PFSK-1 (cell line): ENCODE results near the gene TXNDC15.

ENCODE experiments used
- FOXP2 ChIP-seq: optimal IDR thresholded peaks from 2 replicates; pipeline ENCODE3; 2011; ENCODE audit warnings: borderline replicate concordance, control low read depth, inconsistent platforms; ENCODE audit not compliant: insufficient read depth; ENCODE audit errors: extremely low read length, extremely low read depth
- POLR2AphosphoS5 ChIP-seq: IDR thresholded peaks from 2 replicates; pipeline ENCODE4 v1.6.1; 2012; ENCODE audit warnings: low read depth, mild to moderate bottlenecking, control low read depth, low read length, moderate library complexity
- SIN3A ChIP-seq: IDR thresholded peaks from 2 replicates; pipeline ENCODE4 v1.6.1; 2012; ENCODE audit warnings: mild to moderate bottlenecking, low read length, moderate library complexity, borderline replicate concordance; ENCODE audit not compliant: insufficient read depth
- TAF1 ChIP-seq: IDR thresholded peaks from 2 replicates; pipeline ENCODE4 v1.6.1; 2012; ENCODE audit warnings: low read length, control low read depth, borderline replicate concordance; ENCODE audit not compliant: insufficient read depth
- TF ChIP-seq, protein P1 (sequence below), 2 experiments: IDR thresholded peaks; 2 replicates each; pipeline versions ENCODE4 v1.6.1 to v1.8.0; 2011 to 2012; ENCODE audit warnings: low read depth in 2 of 2, low read length in 2 of 2, control low read depth in 1 of 2, inconsistent platforms in 1 of 2, mild to moderate bottlenecking in 1 of 2, moderate library complexity in 1 of 2; ENCODE audit not compliant: insufficient read depth in 1 of 2

TXNDC15 gene

GRCh38 chr5:134934202-134934601, 60.0 kb downstream of the TXNDC15 start:
- no peak for TF ChIP-seq SIN3A
- no peak for TF ChIP-seq FOXP2
- TF ChIP-seq, protein P1, sequence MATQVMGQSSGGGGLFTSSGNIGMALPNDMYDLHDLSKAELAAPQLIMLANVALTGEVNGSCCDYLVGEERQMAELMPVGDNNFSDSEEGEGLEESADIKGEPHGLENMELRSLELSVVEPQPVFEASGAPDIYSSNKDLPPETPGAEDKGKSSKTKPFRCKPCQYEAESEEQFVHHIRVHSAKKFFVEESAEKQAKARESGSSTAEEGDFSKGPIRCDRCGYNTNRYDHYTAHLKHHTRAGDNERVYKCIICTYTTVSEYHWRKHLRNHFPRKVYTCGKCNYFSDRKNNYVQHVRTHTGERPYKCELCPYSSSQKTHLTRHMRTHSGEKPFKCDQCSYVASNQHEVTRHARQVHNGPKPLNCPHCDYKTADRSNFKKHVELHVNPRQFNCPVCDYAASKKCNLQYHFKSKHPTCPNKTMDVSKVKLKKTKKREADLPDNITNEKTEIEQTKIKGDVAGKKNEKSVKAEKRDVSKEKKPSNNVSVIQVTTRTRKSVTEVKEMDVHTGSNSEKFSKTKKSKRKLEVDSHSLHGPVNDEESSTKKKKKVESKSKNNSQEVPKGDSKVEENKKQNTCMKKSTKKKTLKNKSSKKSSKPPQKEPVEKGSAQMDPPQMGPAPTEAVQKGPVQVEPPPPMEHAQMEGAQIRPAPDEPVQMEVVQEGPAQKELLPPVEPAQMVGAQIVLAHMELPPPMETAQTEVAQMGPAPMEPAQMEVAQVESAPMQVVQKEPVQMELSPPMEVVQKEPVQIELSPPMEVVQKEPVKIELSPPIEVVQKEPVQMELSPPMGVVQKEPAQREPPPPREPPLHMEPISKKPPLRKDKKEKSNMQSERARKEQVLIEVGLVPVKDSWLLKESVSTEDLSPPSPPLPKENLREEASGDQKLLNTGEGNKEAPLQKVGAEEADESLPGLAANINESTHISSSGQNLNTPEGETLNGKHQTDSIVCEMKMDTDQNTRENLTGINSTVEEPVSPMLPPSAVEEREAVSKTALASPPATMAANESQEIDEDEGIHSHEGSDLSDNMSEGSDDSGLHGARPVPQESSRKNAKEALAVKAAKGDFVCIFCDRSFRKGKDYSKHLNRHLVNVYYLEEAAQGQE (IDR thresholded peaks at IDR 0.05; ENCODE audit: insufficient read depth in 1 of 2, low read depth in 2 of 2, low read length in 2 of 2), result no peak
- no peak for TF ChIP-seq TAF1
- TF ChIP-seq POLR2AphosphoS5, result no peak

DNA sequence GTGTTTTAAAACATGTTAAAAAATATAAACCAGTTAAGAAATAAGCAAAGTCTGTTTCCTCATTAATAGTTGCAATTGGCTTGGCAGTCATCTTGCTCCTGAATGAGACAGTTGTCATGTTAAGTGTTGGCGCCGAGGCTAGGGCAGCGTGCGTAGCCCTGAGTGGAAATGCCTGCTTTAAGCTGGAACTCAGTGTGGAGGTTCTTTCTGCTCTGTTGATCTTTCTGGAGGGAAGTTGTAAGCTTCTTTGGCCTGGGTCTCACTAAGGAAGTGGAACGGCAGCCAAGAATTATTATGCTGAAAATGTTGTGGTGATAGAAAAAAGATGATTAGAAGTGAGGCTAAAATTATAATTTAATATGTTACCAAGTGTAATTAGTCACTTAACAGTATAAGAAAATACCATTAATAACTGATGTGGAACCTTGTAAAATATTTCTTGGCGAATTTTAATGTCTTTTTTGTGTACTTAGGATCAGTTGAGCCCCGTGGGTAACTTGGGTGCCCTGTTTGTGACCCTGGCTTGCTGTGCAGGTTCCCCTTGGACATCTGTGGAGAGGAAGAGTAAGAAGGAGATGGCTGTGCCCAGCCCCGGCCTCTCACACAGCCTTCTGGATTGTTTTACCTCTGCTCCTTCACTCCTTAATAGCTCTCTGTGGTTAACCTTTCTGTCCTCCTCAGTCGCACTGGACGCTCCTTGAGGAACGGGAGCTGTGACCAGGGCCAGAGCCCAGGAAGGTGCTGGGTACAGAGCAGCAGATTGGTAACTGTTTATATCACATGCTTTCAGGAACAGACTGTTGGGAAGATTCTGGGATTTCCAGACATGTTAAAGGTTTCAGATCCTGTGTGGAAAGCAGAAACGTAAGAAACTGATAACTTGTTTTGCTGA, 61.8 kb downstream of the TXNDC15 start:
- TF ChIP-seq SIN3A (no peak), POLR2AphosphoS5 (no peak), TAF1 (no peak)

GRCh38 chr5:134937526-134937925, 63.4 kb downstream of the TXNDC15 start:
- no peak for TF ChIP-seq TAF1
- TF ChIP-seq FOXP2, result no peak
- no peak for TF ChIP-seq POLR2AphosphoS5
- TF ChIP-seq SIN3A, result no peak
- TF ChIP-seq, protein P1 (IDR thresholded peaks at IDR 0.05; ENCODE audit: insufficient read depth in 1 of 2, low read depth in 2 of 2, low read length in 2 of 2), result no peak

- no peak for TF ChIP-seq TAF1
Observed at GRCh38 chr5:134938030-134938429, 63.9 kb downstream of the TXNDC15 start.

- TF ChIP-seq POLR2AphosphoS5, result no peak
- no peak for TF ChIP-seq FOXP2
- TF ChIP-seq TAF1, result no peak
- TF ChIP-seq SIN3A, result no peak
- TF ChIP-seq, protein P1 (IDR thresholded peaks at IDR 0.05; ENCODE audit: insufficient read depth in 1 of 2, low read depth in 2 of 2, low read length in 2 of 2), result no peak
Observed at GRCh38 chr5:134939500-134939899, 65.3 kb downstream of the TXNDC15 start.

- TF ChIP-seq SIN3A (no peak), TAF1 (no peak), FOXP2 (no peak), POLR2AphosphoS5 (no peak)
- TF ChIP-seq, protein P1 (IDR thresholded peaks at IDR 0.05; ENCODE audit: insufficient read depth in 1 of 2, low read depth in 2 of 2, low read length in 2 of 2), result no peak
Observed at GRCh38 chr5:134943547-134943946, 69.4 kb downstream of the TXNDC15 start.
